NCI-H1930 (cell line): ENCODE data around the gene PARP4.
"Not testable (repeated sequence)": the region's sequence is repeated elsewhere in the genome, so short reads cannot be mapped to it uniquely, and the experiment has no call there.

Experiments used
- DNase-seq, 2 experiments: peaks; one replicate each; lab custom pipeline; 2025; lab: John Stamatoyannopoulos, UW

Gene PARP4

GRCh38 chr13:24444851-24445250 is 67.7 kb downstream of the PARP4 start:
- not testable (repeated sequence) for DNase-seq

DNA sequence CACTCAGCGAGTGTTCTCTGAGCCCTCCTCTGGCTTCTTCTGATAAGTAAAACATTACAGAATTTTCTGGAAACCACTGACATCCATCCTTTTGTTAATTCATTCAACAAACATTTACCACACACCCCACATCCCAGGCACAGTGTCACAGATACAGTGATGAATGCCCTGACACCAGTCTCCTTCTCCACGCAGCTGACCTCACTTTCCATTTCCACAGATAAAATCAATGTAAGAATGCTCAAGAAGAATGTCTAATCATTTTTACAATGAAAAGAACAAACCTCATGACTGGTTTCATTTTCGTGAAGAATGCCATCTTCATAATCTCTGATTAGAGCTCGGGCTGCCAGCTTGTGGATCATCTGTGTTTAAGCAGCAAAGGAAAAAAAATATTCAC is 69.2 kb downstream of the PARP4 start:
- no peak for DNase-seq

DNA sequence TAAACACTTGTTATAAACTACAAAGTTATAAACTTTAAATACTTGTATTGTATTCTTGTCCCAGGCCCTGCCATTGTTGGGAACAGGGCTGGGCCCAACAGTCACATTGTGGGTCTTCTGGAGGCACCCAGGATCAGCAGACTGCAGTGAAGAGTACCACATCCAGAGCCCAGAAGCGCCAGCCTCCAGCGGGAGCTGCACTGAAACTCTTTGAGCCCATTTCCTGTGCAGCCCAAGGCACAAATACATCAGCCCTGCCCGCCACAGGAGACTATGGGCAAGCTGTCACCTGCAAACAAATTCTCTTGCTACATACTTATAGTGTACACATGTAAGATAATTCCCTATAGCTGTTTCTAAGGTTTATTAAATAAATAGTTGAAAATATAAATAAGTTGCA is 86.5 kb downstream of the PARP4 start:
- DNase-seq: not testable (repeated sequence)

GRCh38 chr13:24419668-24420067 is 92.9 kb downstream of the PARP4 start:
- DNase-seq: not testable (repeated sequence)

GRCh38 chr13:24407844-24408243 is 104.7 kb downstream of the PARP4 start:
- no peak for DNase-seq

- DNase-seq: no peak
Measured at GRCh38 chr13:24406524-24406923, 106.1 kb downstream of the PARP4 start.

- DNase-seq: no peak
Measured at GRCh38 chr13:24396821-24397220, 115.8 kb downstream of the PARP4 start.

DNA sequence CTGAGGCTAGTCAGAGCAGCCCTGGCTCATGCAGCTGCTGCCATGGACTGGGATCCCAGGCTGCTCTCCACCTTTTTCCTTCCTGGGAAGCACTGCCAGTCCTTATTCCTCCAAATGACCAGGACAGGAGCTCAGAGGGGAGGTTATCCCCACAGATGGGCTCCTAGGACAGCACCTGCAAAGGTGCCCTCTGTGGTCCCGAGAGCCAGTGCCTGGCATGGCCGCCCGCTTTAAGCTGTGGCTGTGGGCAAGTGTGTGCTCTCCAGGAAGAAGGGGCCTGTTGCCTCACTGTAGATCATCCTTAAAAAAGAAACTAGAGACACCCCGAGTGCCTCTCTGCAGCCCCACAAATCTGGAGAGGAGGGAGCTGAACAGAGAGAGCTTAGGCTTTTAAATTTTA is 119.6 kb downstream of the PARP4 start:
- DNase-seq: no peak

DNA sequence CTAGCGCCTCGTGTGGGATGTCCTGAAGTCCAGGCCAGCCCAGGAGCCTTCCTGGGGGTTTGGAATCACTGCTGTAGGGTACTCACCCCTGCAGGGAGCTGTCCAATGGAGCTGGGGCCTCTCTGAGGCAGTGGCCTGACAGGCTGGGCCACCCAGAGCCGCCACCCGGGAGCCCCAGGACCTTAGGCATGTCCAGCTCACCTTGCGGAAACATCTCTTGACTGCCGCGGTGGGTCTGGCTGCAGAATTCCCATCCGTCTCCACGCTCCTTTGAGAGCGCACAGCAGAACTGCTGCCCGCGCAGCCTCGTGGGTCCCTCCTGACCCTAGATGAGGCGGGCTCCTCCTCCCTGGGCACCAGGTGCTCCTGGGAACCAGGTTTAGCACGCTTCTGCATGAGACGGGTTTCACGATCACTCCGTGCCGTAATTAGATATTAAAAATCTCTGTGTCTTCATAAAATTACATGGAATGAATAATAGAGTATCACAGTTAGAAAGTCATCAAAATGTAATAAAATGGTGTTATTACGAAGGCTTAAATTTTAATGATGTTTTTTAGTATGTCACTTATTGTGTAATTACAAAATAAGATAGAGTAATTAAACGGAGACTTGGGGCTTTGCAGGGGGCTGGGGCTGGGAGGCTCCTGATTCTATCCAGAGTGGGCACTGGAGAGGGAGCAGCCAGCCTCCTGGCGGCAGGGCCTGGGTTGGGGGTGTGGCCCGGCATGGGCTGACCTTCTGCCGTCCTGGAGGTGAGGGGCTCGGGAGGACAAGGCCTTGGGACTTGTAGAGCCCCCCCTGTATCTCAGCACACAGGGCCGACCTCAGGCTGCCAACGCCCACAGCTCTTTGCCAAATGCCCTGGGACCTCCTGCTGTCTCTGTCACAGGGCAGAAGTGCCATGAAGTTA is 120.6 kb downstream of the PARP4 start:
- not testable (repeated sequence) for DNase-seq

DNA sequence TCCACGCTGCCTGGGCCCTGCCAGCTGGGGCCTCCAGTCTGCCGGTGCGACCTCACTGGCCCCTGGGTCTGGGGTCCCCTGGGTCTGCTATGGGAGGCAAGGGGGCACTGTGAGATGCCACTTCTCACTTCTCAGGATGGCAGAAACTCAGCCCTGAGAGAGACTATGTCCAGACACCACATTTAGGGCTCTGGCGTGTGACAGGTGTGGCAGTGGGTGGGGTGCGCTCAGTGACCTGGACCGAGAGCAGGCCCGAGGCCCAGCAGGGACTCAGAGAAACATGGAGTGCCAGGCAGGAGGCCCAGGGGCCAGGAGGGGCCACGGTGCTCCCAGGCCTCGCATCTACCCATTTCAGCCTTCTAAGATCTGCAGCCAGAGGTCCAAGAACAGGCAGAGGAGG is 121.8 kb downstream of the PARP4 start:
- not testable (repeated sequence) for DNase-seq

GRCh38 chr13:24389506-24389905 is 123.1 kb downstream of the PARP4 start:
- DNase-seq: no peak

DNA sequence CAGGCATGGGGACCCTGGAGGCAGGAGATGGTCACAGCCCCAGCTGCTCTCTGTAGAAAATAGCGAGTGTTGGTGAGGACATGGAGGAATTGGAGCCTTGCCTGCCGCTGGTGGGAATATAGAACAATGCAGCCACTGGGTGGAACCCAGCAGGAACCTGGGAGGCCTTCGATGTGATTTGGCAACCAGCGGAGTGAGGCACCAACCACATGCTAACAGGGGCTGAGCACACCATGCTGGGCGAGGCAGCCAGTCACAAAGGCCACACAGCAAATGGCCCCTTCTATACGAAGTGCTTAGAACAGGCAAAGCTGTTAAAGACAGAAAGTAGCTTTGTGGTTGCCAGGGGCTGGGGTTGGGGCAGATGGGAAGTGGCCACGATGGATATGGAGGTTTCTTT is 123.8 kb downstream of the PARP4 start:
- not testable (repeated sequence) for DNase-seq

- no peak for DNase-seq
Measured at GRCh38 chr13:24386816-24387708, 125.5 kb downstream of the PARP4 start.

DNA sequence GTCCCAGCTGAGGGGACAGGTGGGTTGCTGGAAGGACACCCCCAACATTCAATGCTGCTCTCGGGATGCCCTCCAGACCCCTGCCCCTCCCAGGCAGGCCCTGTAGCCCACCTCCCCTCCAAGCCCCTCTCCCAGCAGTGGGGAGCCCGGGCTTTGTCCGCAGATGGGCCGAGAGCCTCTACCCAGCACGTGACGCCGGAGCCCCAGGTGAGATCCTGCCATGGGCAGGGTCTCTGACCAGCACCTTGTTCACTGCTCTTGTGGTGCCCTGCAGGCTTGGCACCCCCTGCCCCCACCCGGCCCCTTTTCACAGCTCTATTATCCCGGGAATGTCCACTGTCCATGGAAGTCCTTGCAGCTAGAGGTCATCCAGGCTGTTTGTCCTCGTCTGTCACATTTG is 126.7 kb downstream of the PARP4 start:
- no peak for DNase-seq

DNA sequence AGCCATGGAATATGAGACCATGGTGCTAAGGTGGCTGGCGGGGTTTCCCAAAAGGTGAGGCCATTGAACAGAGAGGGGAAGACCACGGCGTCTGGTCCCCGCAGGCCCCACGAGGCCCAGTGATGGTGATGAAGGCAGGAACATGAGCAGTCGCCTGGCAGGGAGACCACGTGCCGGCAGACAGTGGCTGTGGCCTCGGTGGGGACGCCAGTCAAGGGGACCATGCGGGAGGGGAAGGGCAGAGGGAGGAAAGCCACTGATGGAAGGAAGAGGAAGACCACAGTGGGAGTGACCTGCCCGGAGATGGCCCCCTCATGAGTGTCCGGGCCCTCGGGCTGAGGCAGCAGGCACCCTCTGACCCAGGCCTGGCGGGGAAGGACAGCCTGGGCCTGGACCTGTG is 127.6 kb downstream of the PARP4 start:
- not testable (repeated sequence) for DNase-seq

GRCh38 chr13:24384091-24384490 is 128.5 kb downstream of the PARP4 start:
- DNase-seq: not testable (repeated sequence)

DNA sequence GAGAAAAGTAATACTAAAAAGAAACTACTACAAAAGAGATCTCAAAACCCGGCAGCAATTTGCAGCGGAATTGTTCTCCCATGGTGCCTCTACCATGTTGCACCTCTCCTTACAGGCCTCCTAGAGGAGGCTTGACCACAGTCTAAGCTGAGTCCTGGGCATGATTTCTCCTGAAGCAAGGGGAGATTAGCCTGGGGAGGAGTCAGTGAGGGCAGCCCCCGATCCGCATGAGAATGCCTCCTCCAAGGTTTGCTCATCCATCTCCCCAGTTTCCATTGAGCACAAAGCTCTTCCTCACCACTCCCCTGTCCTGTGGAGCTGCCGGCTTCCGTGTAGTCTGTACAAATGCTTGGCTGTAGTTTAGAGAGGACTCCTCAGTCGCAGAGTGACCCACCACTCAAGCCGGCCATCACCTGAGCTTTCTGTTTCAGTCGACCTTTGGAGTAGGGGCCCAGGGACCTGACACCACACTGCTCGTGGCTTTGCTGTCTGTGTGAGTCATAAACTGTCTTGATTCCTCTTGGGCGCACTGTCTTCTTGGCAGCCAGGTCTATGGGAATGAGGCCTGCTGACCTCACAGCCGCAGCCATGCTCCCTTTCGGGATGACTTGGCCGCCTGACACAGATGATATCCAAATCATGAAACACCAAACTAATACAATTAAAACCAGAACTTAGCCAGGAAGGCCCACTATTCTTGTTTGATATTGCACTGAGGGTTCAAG is 130.9 kb downstream of the PARP4 start:
- no peak for DNase-seq

GRCh38 chr13:24380881-24381280 is 131.7 kb downstream of the PARP4 start:
- DNase-seq: not testable (repeated sequence)

DNA sequence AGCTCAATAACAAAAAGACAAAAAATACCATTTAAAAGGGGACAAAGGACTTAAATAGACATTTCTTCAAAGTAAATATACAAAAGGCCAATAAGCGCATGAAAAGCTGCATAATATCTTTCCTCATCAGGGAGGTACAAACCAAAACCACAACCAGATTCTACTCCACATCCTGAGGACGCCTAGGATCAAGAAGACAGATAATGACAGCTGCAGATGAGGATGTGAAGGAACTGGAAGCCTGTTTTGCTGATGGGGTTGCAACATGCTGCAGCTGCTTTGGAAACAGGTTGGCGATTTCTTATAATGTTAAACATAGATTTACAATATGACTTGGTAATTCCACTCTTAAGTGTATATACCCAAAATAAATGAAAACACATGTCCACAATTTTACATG is 132.4 kb downstream of the PARP4 start:
- not testable (repeated sequence) for DNase-seq

DNA sequence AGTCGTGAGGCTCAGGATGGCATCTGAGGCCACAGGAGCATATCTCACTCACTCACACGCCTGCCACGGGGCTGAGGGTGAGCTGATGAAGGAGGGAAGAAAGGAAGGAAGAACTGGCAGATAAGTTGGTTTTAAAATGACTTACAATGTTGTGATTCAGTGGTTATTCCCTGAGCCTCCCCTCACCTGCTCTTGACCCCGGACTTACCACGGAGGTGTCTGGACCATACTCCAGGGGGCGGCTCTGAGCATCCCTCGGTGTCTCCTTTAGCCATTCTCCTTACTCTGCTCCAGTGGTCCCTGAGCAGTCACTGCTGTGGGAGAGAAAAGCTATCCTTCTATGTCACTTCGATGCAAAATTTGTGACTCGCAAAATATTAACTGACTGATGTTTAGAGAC is 141.3 kb downstream of the PARP4 start:
- DNase-seq: not testable (repeated sequence)
